NT2/D1 (cell line): Measurements from ENCODE around the gene NEURL4.

Experiments
- SUZ12 ChIP-seq: IDR thresholded peaks from 2 replicates; pipeline ENCODE4 v1.6.1; 2011; ENCODE audit not compliant: insufficient read length, insufficient read depth; ENCODE audit errors: extremely low read depth
- YY1 ChIP-seq: IDR thresholded peaks from 2 replicates; pipeline ENCODE4 v1.6.1; 2011; ENCODE audit not compliant: insufficient read length, insufficient read depth

DNA sequence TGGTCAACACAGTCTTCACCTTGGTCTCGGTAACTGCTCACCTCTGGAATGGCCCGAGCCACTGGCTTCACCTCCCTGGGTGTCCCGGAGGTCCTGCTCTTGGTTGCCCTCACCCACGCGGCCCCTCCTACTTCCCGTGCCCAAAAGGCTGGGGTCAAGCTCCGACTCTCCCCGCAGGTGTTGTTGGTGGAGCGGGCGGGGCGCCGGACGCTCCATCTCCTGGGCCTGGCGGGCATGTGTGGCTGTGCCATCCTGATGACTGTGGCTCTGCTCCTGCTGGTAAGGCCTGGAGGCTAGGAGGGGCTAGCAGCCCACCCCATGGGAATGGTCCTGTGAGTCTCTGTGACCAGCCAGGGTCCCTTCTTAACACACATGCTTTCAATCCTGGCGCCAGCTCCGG lies 44.2 kb downstream of the NEURL4 start:
- TF ChIP-seq SUZ12: no peak
- no peak for TF ChIP-seq YY1
